ENCODE results near the gene SFR1.

- TF ChIP-seq CTCF (conservative IDR thresholded peaks at IDR 0.05) (peak; percentile 46), ZFX (IDR thresholded peaks at IDR 0.05) (no peak)
These were observed 1.4 kb downstream of the SFR1 start for GRCh38 chr10:104123397-104123796.
